ENCODE measurements around the gene DFFB. TPM values are rescaled to one million over a fixed set of nuclear protein-coding genes. Genes with fewer than 3 reads are reported as not detected.

The DFFB gene
- total and polyA plus RNA-seq, 2 of the 13 experiments (the other 11 are each of a cell fraction or from before 2014, with no cell fraction given): 4.6 to 9.3 TPM

DNA sequence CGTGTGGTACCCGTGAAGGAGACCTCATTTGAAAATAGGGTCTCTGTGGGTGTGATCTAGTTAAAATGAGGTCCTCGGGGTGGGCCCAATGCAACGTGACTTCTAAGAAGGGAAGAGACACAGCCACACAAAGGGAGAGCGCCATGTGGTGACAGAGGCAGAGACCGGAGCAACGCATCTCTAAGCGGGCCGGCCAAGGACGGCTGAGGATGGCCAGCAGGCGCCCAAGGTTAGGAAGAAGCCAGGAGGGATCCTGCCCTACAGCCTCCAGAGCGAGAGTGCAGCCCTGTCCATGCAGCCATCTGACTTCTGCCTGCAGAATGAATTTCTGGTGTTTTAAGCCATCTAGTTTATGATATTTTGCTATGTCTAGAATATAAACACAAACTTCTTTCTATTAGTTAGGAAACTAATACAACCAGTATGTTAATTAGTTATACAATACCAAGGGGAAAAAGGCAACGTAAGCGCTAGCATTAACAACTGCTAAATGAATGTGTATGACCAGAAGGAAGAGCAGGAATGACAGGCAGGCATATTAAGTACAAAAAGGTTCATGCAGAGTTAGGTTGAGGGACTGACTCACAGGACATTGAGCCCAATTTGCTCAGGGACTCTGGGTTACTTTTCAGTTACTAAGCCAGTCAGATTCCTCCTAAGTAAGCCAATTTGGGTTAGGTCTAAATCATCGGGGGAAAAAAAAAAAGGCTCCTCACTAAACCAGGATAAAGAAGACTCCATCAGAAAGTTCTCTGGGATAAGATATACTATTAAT is 4.4 kb upstream of the DFFB start:
- H3K4me3 ChIP-seq (replicated peaks in 1 of 3; ENCODE audit: insufficient read depth in 1 of 3, low read depth in 2 of 3, low read length in 3 of 3): no peak overlapping the region
- ChIA-PET CTCF (ENCODE audit: low intra/inter-chr PET ratio, low total read pairs) (no interaction called here), POLR2A (no interaction called here)
- H3K4me2 ChIP-seq (ENCODE audit: low read depth, low read length): no peak overlapping the region
- FAIRE-seq: no peak
- peaks cover 20% of the 10 kb centered on the region for H3K4me1 ChIP-seq (ENCODE audit: insufficient read depth, low read length)
- no peak overlapping the region for H3K9ac ChIP-seq (ENCODE audit: insufficient read depth, low read depth, low read length)
- no peak overlapping the region for H3K27ac ChIP-seq (ENCODE audit: extremely low read length, insufficient read depth, low read length)
- H3K79me2 ChIP-seq (ENCODE audit: insufficient read depth, low read length): peaks cover 22% of the 10 kb centered on the region
- in situ Hi-C loops (cut with HindIII; ENCODE audit: extremely low pct_ligation_motif_present, low pct_unique_long_range_greater_than_20kb) (no loop called here), intact Hi-C loops (cut with micrococcal nuclease; ENCODE audit: unreplicated experiment) (no loop called here)
- BruUV-seq (replicated peaks): no TSS peak
- ATAC-seq: no peak
- TF ChIP-seq MBD4 (IDR thresholded peaks at IDR 0.05; ENCODE audit: borderline replicate concordance, low read length) (no peak), MBNL3 (CRISPR knock-in tag; conservative IDR thresholded peaks at IDR 0.05) (no peak), ZNF678 (CRISPR knock-in tag; IDR thresholded peaks at IDR 0.05) (no peak), ADNP (CRISPR knock-in tag; IDR thresholded peaks at IDR 0.05) (no peak), TBP (CRISPR knock-in tag; IDR thresholded peaks at IDR 0.05) (no peak), NR2C2 (CRISPR knock-in tag; IDR thresholded peaks at IDR 0.05; ENCODE audit: borderline replicate concordance) (no peak), SMAD1 (CRISPR knock-in tag; IDR thresholded peaks at IDR 0.05; ENCODE audit: borderline replicate concordance, low read depth) (no peak), ZNF776 (CRISPR knock-in tag; IDR thresholded peaks at IDR 0.05) (no peak), ZNF251 (CRISPR knock-in tag; IDR thresholded peaks at IDR 0.05) (no peak), YEATS2 (CRISPR knock-in tag; IDR thresholded peaks at IDR 0.05; ENCODE audit: borderline replicate concordance) (no peak), ZNF749 (CRISPR knock-in tag; IDR thresholded peaks at IDR 0.05; ENCODE audit: borderline replicate concordance) (no peak)
- TF ChIP-seq, protein P1, sequence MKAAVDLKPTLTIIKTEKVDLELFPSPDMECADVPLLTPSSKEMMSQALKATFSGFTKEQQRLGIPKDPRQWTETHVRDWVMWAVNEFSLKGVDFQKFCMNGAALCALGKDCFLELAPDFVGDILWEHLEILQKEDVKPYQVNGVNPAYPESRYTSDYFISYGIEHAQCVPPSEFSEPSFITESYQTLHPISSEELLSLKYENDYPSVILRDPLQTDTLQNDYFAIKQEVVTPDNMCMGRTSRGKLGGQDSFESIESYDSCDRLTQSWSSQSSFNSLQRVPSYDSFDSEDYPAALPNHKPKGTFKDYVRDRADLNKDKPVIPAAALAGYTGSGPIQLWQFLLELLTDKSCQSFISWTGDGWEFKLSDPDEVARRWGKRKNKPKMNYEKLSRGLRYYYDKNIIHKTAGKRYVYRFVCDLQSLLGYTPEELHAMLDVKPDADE (CRISPR knock-in tag; IDR thresholded peaks at IDR 0.05): no peak
- TF ChIP-seq, protein P2, sequence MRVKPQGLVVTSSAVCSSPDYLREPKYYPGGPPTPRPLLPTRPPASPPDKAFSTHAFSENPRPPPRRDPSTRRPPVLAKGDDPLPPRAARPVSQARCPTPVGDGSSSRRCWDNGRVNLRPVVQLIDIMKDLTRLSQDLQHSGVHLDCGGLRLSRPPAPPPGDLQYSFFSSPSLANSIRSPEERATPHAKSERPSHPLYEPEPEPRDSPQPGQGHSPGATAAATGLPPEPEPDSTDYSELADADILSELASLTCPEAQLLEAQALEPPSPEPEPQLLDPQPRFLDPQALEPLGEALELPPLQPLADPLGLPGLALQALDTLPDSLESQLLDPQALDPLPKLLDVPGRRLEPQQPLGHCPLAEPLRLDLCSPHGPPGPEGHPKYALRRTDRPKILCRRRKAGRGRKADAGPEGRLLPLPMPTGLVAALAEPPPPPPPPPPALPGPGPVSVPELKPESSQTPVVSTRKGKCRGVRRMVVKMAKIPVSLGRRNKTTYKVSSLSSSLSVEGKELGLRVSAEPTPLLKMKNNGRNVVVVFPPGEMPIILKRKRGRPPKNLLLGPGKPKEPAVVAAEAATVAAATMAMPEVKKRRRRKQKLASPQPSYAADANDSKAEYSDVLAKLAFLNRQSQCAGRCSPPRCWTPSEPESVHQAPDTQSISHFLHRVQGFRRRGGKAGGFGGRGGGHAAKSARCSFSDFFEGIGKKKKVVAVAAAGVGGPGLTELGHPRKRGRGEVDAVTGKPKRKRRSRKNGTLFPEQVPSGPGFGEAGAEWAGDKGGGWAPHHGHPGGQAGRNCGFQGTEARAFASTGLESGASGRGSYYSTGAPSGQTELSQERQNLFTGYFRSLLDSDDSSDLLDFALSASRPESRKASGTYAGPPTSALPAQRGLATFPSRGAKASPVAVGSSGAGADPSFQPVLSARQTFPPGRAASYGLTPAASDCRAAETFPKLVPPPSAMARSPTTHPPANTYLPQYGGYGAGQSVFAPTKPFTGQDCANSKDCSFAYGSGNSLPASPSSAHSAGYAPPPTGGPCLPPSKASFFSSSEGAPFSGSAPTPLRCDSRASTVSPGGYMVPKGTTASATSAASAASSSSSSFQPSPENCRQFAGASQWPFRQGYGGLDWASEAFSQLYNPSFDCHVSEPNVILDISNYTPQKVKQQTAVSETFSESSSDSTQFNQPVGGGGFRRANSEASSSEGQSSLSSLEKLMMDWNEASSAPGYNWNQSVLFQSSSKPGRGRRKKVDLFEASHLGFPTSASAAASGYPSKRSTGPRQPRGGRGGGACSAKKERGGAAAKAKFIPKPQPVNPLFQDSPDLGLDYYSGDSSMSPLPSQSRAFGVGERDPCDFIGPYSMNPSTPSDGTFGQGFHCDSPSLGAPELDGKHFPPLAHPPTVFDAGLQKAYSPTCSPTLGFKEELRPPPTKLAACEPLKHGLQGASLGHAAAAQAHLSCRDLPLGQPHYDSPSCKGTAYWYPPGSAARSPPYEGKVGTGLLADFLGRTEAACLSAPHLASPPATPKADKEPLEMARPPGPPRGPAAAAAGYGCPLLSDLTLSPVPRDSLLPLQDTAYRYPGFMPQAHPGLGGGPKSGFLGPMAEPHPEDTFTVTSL (CRISPR knock-in tag; IDR thresholded peaks at IDR 0.05; ENCODE audit: borderline replicate concordance): no peak
- DNase-seq (ENCODE audit: low spot score): no peak
- H3K9me3 ChIP-seq (ENCODE audit: low read length): no peaks in the 10 kb centered on the region
- no peaks in the 10 kb centered on the region; a peak in 1 of 5 replicates for H3K27me3 ChIP-seq (ENCODE audit: control insufficient read depth in 1 of 2, insufficient read depth in 2 of 2, low read length in 2 of 2)
- WGBS (ENCODE audit: low lambda C conversion rate): 97% methylated on average over 15 of the region's 15 CpGs
- H3K36me3 ChIP-seq (replicated peaks in 1 of 2; ENCODE audit: control insufficient read depth in 1 of 2, insufficient read depth in 2 of 2, low read length in 2 of 2): peaks cover 10 to 24% of the 10 kb centered on the region in 2 experiments
- no peaks in the 10 kb centered on the region for H4K20me1 ChIP-seq (ENCODE audit: insufficient read depth, low read length)
- no peak overlapping the region for H2AFZ ChIP-seq (ENCODE audit: low read length)

Data from HepG2 (cell line).